ENCODE measurements around the gene CNTNAP5.

Gene CNTNAP5

DNA sequence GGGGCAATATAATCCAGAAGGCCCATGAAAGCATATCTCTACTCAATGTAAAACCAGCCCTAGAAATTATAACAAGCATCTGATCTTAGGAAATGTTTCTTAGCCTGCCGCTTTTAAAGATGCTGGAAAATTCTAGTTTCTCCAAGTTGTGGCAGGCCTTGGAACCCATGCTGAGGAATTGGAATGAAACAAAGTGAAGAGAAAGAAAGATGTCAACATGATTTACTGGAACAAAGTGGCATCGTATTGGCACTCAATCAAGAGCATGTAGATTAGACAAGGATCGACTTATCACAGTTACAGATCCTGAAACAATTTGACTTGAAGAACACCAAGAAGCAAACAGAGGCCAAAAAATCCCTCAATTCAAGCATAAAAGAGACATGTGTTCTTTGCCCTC lies 28.7 kb downstream of the CNTNAP5 start:
- Histone ChIP-seq H3K9me2 (replicated peaks; ENCODE audit: low read depth, low read length) (no peaks in the 10 kb centered on the region), H4K20me1 (ENCODE audit: insufficient read depth, low read length, poor library complexity, severe bottlenecking) (no peaks in the 10 kb centered on the region), H3K9me3 (ENCODE audit: insufficient read depth, low read depth, low read length) (no peaks in the 10 kb centered on the region), H3K4me3 (ENCODE audit: low read length, poor library complexity, severe bottlenecking) (no peak overlapping the region), H3F3A (ENCODE audit: low read depth) (no peaks in the 10 kb centered on the region), H2AFZ (ENCODE audit: low read length) (no peak overlapping the region), H3K27me3 (ENCODE audit: insufficient read depth, low read length, poor library complexity, severe bottlenecking) (no peaks in the 10 kb centered on the region), H3K9ac (ENCODE audit: low read depth, low read length, poor library complexity, severe bottlenecking) (no peak overlapping the region), H3K4me1 (ENCODE audit: insufficient read depth, low read length, poor library complexity, severe bottlenecking) (no peaks in the 10 kb centered on the region), H3K4me2 (ENCODE audit: low read depth, low read length, poor library complexity, severe bottlenecking) (no peak overlapping the region), H3K79me2 (ENCODE audit: insufficient read depth, low read length) (no peaks in the 10 kb centered on the region), H3K36me3 (ENCODE audit: insufficient read depth, low read length) (no peaks in the 10 kb centered on the region)
- TF ChIP-seq, protein P1, sequence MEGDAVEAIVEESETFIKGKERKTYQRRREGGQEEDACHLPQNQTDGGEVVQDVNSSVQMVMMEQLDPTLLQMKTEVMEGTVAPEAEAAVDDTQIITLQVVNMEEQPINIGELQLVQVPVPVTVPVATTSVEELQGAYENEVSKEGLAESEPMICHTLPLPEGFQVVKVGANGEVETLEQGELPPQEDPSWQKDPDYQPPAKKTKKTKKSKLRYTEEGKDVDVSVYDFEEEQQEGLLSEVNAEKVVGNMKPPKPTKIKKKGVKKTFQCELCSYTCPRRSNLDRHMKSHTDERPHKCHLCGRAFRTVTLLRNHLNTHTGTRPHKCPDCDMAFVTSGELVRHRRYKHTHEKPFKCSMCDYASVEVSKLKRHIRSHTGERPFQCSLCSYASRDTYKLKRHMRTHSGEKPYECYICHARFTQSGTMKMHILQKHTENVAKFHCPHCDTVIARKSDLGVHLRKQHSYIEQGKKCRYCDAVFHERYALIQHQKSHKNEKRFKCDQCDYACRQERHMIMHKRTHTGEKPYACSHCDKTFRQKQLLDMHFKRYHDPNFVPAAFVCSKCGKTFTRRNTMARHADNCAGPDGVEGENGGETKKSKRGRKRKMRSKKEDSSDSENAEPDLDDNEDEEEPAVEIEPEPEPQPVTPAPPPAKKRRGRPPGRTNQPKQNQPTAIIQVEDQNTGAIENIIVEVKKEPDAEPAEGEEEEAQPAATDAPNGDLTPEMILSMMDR (conservative IDR thresholded peaks at IDR 0.05; ENCODE audit: low read length): no peak
- no peak for TF ChIP-seq EZH2phosphoT487 (IDR thresholded peaks at IDR 0.05; ENCODE audit: borderline replicate concordance)

DNA sequence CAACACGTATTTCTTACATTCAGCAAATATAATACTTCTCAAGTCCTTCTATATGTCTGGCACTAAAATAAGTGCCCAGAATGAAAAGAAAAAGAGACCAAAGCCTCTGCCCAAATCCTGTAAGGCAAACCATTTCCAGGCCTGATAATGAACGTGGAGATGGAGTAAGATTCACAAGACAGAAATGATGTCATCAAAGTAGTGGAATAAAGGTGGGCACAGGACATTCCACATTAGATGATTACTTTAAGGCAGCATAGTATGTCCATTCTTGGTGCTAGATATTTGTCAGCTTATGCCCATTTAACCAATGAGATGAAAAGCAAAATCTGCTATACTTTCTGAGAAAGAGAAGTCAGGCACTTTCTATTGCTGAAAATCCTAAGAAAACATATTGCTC lies 38.5 kb downstream of the CNTNAP5 start:
- Histone ChIP-seq H3K4me3 (ENCODE audit: low read length, poor library complexity, severe bottlenecking) (no peak overlapping the region), H3K4me2 (ENCODE audit: low read depth, low read length, poor library complexity, severe bottlenecking) (no peak overlapping the region), H2AFZ (ENCODE audit: low read length) (no peak overlapping the region), H3K79me2 (ENCODE audit: insufficient read depth, low read length) (no peaks in the 10 kb centered on the region), H3K9me3 (ENCODE audit: insufficient read depth, low read depth, low read length) (no peaks in the 10 kb centered on the region), H3K4me1 (ENCODE audit: insufficient read depth, low read length, poor library complexity, severe bottlenecking) (no peaks in the 10 kb centered on the region), H3K27me3 (ENCODE audit: insufficient read depth, low read length, poor library complexity, severe bottlenecking) (no peaks in the 10 kb centered on the region), H3F3A (ENCODE audit: low read depth) (no peaks in the 10 kb centered on the region), H3K9me2 (replicated peaks; ENCODE audit: low read depth, low read length) (no peaks in the 10 kb centered on the region), H4K20me1 (ENCODE audit: insufficient read depth, low read length, poor library complexity, severe bottlenecking) (no peaks in the 10 kb centered on the region), H3K36me3 (ENCODE audit: insufficient read depth, low read length) (no peaks in the 10 kb centered on the region), H3K9ac (ENCODE audit: low read depth, low read length, poor library complexity, severe bottlenecking) (no peak overlapping the region)
- TF ChIP-seq EZH2phosphoT487 (IDR thresholded peaks at IDR 0.05; ENCODE audit: borderline replicate concordance): no peak
- TF ChIP-seq, protein P1 (conservative IDR thresholded peaks at IDR 0.05; ENCODE audit: low read length): no peak

DNA sequence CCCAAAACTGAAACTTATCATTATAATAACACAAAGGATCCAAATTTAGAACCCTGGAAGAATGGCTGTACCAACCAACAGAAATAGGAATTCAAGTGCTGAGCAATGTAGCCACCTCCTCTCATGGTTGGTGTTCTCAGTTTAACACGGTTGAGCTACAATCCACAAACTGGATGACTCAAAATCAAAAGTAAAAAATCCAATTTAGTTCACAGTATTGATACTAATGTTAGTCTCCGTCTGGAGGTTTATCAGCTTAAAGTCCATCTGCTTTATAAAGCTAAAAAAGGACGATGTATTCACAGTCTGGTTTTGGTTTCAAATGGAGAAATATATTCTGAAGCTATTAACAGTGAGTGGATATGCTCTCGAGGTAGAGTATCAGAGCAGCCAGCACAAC lies 40.5 kb downstream of the CNTNAP5 start:
- no peaks in the 10 kb centered on the region for H4K20me1 ChIP-seq (ENCODE audit: insufficient read depth, low read length, poor library complexity, severe bottlenecking)
- no peaks in the 10 kb centered on the region for H3K9me2 ChIP-seq (replicated peaks; ENCODE audit: low read depth, low read length)
- H3K4me2 ChIP-seq (ENCODE audit: low read depth, low read length, poor library complexity, severe bottlenecking): no peak overlapping the region
- no peaks in the 10 kb centered on the region for H3K9me3 ChIP-seq (ENCODE audit: insufficient read depth, low read depth, low read length)
- no peaks in the 10 kb centered on the region for H3K4me1 ChIP-seq (ENCODE audit: insufficient read depth, low read length, poor library complexity, severe bottlenecking)
- no peak overlapping the region for H2AFZ ChIP-seq (ENCODE audit: low read length)
- no peak overlapping the region for H3K9ac ChIP-seq (ENCODE audit: low read depth, low read length, poor library complexity, severe bottlenecking)
- H3K4me3 ChIP-seq (ENCODE audit: low read length, poor library complexity, severe bottlenecking): no peak overlapping the region
- no peaks in the 10 kb centered on the region for H3K79me2 ChIP-seq (ENCODE audit: insufficient read depth, low read length)
- H3K27me3 ChIP-seq (ENCODE audit: insufficient read depth, low read length, poor library complexity, severe bottlenecking): no peaks in the 10 kb centered on the region
- H3F3A ChIP-seq (ENCODE audit: low read depth): no peaks in the 10 kb centered on the region
- TF ChIP-seq EZH2phosphoT487 (IDR thresholded peaks at IDR 0.05; ENCODE audit: borderline replicate concordance): no peak
- TF ChIP-seq, protein P1 (conservative IDR thresholded peaks at IDR 0.05; ENCODE audit: low read length): no peak
- no peaks in the 10 kb centered on the region for H3K36me3 ChIP-seq (ENCODE audit: insufficient read depth, low read length)
